ENCODE measurements around the gene CCDC86. TPM values are rescaled to one million over a fixed set of nuclear protein-coding genes. Genes with fewer than 3 reads are reported as not detected.

Gene CCDC86
- total and polyA plus RNA-seq, 3 donors from 2014 or later, result 60.7 to 134 (median 64.7) TPM

DNA sequence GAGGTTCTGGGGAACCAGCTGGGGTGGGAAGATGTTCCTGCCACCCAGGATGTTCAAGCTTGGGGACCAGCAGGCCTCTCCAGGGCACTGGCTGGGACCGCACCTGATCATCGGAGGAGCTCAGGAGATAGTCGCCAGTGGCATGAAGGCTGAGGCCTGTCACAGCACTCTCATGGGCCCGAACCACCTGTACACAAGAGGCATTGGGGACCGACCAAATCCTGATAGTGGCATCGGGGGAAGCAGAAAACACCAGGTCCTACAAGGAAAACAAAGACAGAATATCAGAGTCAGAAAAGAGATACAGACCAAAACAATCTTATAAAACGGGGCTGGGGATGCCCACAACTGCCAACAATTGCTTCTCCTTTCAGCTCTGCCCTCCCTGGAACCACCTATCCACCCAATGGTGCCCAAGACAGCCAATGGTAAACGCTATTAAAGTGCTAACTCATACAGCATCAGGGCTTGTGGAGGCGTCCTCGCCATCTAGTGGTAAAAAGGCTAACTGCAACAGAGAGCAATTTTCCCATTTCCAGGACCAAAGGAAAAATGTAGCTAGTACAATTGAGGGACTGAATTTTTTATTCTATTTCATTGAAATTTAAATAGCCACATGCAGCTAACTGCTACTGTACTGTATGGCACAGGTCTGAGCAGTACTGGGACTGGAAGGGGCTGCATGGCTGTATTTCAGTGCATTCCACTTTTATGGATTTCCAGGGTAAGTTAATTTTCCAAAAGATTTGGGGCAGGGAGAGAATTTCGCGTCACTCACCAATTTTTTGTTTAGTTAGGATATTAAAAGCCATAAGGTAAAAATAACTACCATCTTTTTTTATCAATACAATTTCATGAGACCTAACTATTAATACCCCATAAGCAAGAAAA, 57.4 kb downstream of the CCDC86 start:
- Histone ChIP-seq H3K27ac (no peak overlapping the region), H3K36me3 (ENCODE audit: low read depth, missing control alignments) (no peaks in the 10 kb centered on the region)

GRCh38 chr11:60899977-60900376, 58.1 kb downstream of the CCDC86 start:
- H3K4me3 ChIP-seq, result no peak overlapping the region
- H3K27me3 ChIP-seq, result no peaks in the 10 kb centered on the region
- H3K27ac ChIP-seq, result no peak overlapping the region
- WGBS, 2 donors, result 78 to 80% methylated on average over 4 of the region's 4 CpGs
- intact Hi-C loops (cut with DNase I; ENCODE audit: low total_unique reads), result loop anchor here (5.0 kb wide), 1 partner anchor 63 kb away; no protein-coding TSS in a partner anchor
- no peaks in the 10 kb centered on the region for H3K9me3 ChIP-seq
- peaks cover 5% of the 10 kb centered on the region for H3K4me1 ChIP-seq
- no peak for DNase-seq
- TF ChIP-seq CTCF (IDR thresholded peaks at IDR 0.05) (no peak), POLR2A (IDR thresholded peaks at IDR 0.05) (no peak)
- no peaks in the 10 kb centered on the region for H3K36me3 ChIP-seq (ENCODE audit: low read depth, missing control alignments)

More for the DNA sequence above, 57.4 kb downstream of the CCDC86 start:
- no peak for TF ChIP-seq POLR2A (IDR thresholded peaks at IDR 0.05)
- peak; percentile 85 to 93 (median 92) for TF ChIP-seq CTCF (IDR thresholded peaks at IDR 0.05)
- Histone ChIP-seq H3K9me3 (no peaks in the 10 kb centered on the region), H3K27me3 (no peaks in the 10 kb centered on the region), H3K4me3 (no peak overlapping the region), H3K4me1 (no peaks in the 10 kb centered on the region)
- WGBS, 2 donors, result 67 to 69% methylated on average over 12 of the region's 12 CpGs
- peak; percentile 57 for DNase-seq
- intact Hi-C loops (cut with DNase I; ENCODE audit: low total_unique reads), result loop anchor here (5.0 kb wide), 1 partner anchor 62 kb away; no protein-coding TSS in a partner anchor

Other genes starting within 250 kb of the CCDC86 start
- gene MS4A8, start 142.5 kb upstream of the CCDC86 start, total RNA-seq, result under 1 TPM; 0.31 to 0.43 TPM
- gene MS4A8, start 142.5 kb upstream of the CCDC86 start, polyA plus RNA-seq (ENCODE audit: insufficient read depth, low read depth, low replicate concordance), result 3.3 TPM
- gene MS4A18, start 117.4 kb upstream of the CCDC86 start, total RNA-seq, result under 1 TPM in 1 of 2 donors, not detected in 1; 0.50 TPM
- 0.96 TPM for gene MS4A18, start 117.4 kb upstream of the CCDC86 start, polyA plus RNA-seq (ENCODE audit: insufficient read depth, low read depth, low replicate concordance)
- gene MS4A15, start 85.2 kb upstream of the CCDC86 start, total RNA-seq, result under 1 TPM; 0.31 to 0.56 TPM
- 0.82 TPM for gene MS4A15, start 85.2 kb upstream of the CCDC86 start, polyA plus RNA-seq (ENCODE audit: insufficient read depth, low read depth, low replicate concordance)
- gene MS4A10, start 56.8 kb upstream of the CCDC86 start, total RNA-seq, result under 1 TPM in 1 of 2 donors, not detected in 1; 0.25 TPM
- gene MS4A10, start 56.8 kb upstream of the CCDC86 start, polyA plus RNA-seq (ENCODE audit: insufficient read depth, low read depth, low replicate concordance), result not detected
- gene PTGDR2, start 13.8 kb downstream of the CCDC86 start, total RNA-seq, result 1 to 10 TPM in 1 of 2 donors, under 1 TPM in 1; 0.81 to 1.5 TPM
- 0.28 TPM for gene PTGDR2, start 13.8 kb downstream of the CCDC86 start, polyA plus RNA-seq (ENCODE audit: insufficient read depth, low read depth, low replicate concordance)
- gene ZP1, start 25.4 kb downstream of the CCDC86 start, total RNA-seq, result 1 to 10 TPM; 3.5 to 4.0 TPM
- gene ZP1, start 25.4 kb downstream of the CCDC86 start, polyA plus RNA-seq (ENCODE audit: insufficient read depth, low read depth, low replicate concordance), result 11.2 TPM
- gene PRPF19, start 64.5 kb downstream of the CCDC86 start, total RNA-seq, result 100 to 1,000 TPM in 1 of 2 donors, 10 to 100 TPM in 1; 79.8 to 109 TPM
- gene PRPF19, start 64.5 kb downstream of the CCDC86 start, polyA plus RNA-seq (ENCODE audit: insufficient read depth, low read depth, low replicate concordance), result 71.6 TPM
- 10 to 100 TPM; 28.1 to 46.7 TPM for gene TMEM109, start 72.0 kb downstream of the CCDC86 start, total RNA-seq
- 59.1 TPM for gene TMEM109, start 72.0 kb downstream of the CCDC86 start, polyA plus RNA-seq (ENCODE audit: insufficient read depth, low read depth, low replicate concordance)
- 10 to 100 TPM; 21.7 to 39.0 TPM for gene TMEM132A, start 82.3 kb downstream of the CCDC86 start, total RNA-seq
- 17.8 TPM for gene TMEM132A, start 82.3 kb downstream of the CCDC86 start, polyA plus RNA-seq (ENCODE audit: insufficient read depth, low read depth, low replicate concordance)
- 1 to 10 TPM; 8.0 to 9.3 TPM for gene SLC15A3, start 110.1 kb downstream of the CCDC86 start, total RNA-seq
- gene SLC15A3, start 110.1 kb downstream of the CCDC86 start, polyA plus RNA-seq (ENCODE audit: insufficient read depth, low read depth, low replicate concordance), result 24.4 TPM
- gene CD6, start 129.6 kb downstream of the CCDC86 start, total RNA-seq, result 1 to 10 TPM in 1 of 2 donors, under 1 TPM in 1; 0.87 to 1.6 TPM
- gene CD6, start 129.6 kb downstream of the CCDC86 start, polyA plus RNA-seq (ENCODE audit: insufficient read depth, low read depth, low replicate concordance), result 3.1 TPM